NCI-H69 (cell line): ENCODE results near the gene PPY.
"Not testable (repeated sequence)": the region's sequence is repeated elsewhere in the genome, so short reads cannot be mapped to it uniquely, and the experiment has no call there.

Experiments
- DNase-seq: peaks from one replicate; lab custom pipeline; 2025; lab: John Stamatoyannopoulos, UW

Gene PPY

GRCh38 chr17:43966276-43966675 lies 24.0 kb upstream of the PPY start:
- no peak for DNase-seq

- DNase-seq = no peak
Observed at GRCh38 chr17:43962479-43962878, 20.2 kb upstream of the PPY start.

GRCh38 chr17:43961954-43962353 lies 19.7 kb upstream of the PPY start:
- no peak for DNase-seq

- not testable (repeated sequence) for DNase-seq
Observed at GRCh38 chr17:43961292-43961691, 19.0 kb upstream of the PPY start.

- no peak for DNase-seq
Observed at GRCh38 chr17:43958748-43959352, 16.6 kb upstream of the PPY start.

- no peak for DNase-seq
Observed at GRCh38 chr17:43956222-43956621, 13.9 kb upstream of the PPY start.

GRCh38 chr17:43953746-43954145 lies 11.5 kb upstream of the PPY start, which contains the start of gene PYY:
Gene PYY (minus strand): TSS chr17:43953940. CDS start chr17:43953483, 457 bp downstream.
- DNase-seq = no peak

- peak; percentile 68 for DNase-seq
Observed at GRCh38 chr17:43952724-43953666, 10.7 kb upstream of the PPY start.

GRCh38 chr17:43952351-43952723 lies 10.1 kb upstream of the PPY start:
- peak; percentile 23 for DNase-seq

GRCh38 chr17:43951750-43952149 lies 9.5 kb upstream of the PPY start:
- DNase-seq = no peak

GRCh38 chr17:43950554-43950953 lies 8.3 kb upstream of the PPY start:
- no peak for DNase-seq

GRCh38 chr17:43949781-43950180 lies 7.5 kb upstream of the PPY start:
- no peak for DNase-seq

GRCh38 chr17:43946781-43947180 lies 4.5 kb upstream of the PPY start:
- no peak for DNase-seq

GRCh38 chr17:43945074-43945829 lies 3.0 kb upstream of the PPY start:
- peak; percentile 33 for DNase-seq

- peak; percentile 55 for DNase-seq
Observed at GRCh38 chr17:43940630-43941029, 1.6 kb downstream of the PPY start.

GRCh38 chr17:43939886-43940285 lies 2.4 kb downstream of the PPY start:
- DNase-seq = no peak

- DNase-seq = not testable (repeated sequence)
Observed at GRCh38 chr17:43939452-43939851, 2.8 kb downstream of the PPY start.

GRCh38 chr17:43938838-43939182 lies 3.5 kb downstream of the PPY start:
- DNase-seq = no peak

GRCh38 chr17:43936434-43936833 lies 5.8 kb downstream of the PPY start:
- DNase-seq = no peak

- no peak for DNase-seq
Observed at GRCh38 chr17:43935926-43936261, 6.4 kb downstream of the PPY start.

- DNase-seq = no peak
Observed at GRCh38 chr17:43935204-43935925, 6.9 kb downstream of the PPY start.

- no peak for DNase-seq
Observed at GRCh38 chr17:43932923-43933322, 9.4 kb downstream of the PPY start.
